ENCODE results near the gene GALNT9. TPM values are rescaled to one million over a fixed set of nuclear protein-coding genes. Genes with fewer than 3 reads are reported as not detected.
"Not testable (repeated sequence)": the region's sequence is repeated elsewhere in the genome, so short reads cannot be mapped to it uniquely, and the experiment has no call there.

The GALNT9 gene
- total RNA-seq, result 10 to 100 TPM in 1 of 8 experiments, 1 to 10 TPM in 3, under 1 TPM in 4; 0.40 to 23.8 (median 1.3) TPM

GRCh38 chr12:132329036-132329719 is at the start of gene GALNT9:
Gene GALNT9, minus strand, starts transcription at chr12:132329589. Its CDS starts 386 bp downstream, at chr12:132329203.
- Histone ChIP-seq H3K27ac (peak within 1 kb of the TSS in 1 of 2 donors; percentile 50), H3K4me3 (peak within 1 kb of the TSS; percentile 17 to 58 (median 36)), H3K4me1 (replicated peaks in 1 of 2) (peaks cover 0 to 21% of the 10 kb centered on the region in 2 donors)
- WGBS, 10 experiments, result 0% methylated on average over 1 of the region's 86 CpGs; no CpG with 5 or more reads in 9 of the 10 experiments
- peak in 6 of 8 experiments; percentile 71 to 83 (median 75) for ATAC-seq (replicated peaks in 6 of 8)
- in situ Hi-C loops (cut with MboI; ENCODE audit: low pct_unique_long_range_greater_than_20kb in 2 of 9, low sequenced_read_pairs in 9 of 9, unreplicated experiment in 9 of 9), result no loop called here

GRCh38 chr12:132379057-132379456 is 49.7 kb upstream of the GALNT9 start:
- H3K4me3 ChIP-seq, result peak overlapping the region in 2 of 5 donors; percentile 20
- 0 to 100% (median 30%) methylated on average over 1 to 5 of the region's 6 CpGs; no CpG with 5 or more reads in 2 of the 10 experiments for WGBS, 10 experiments
- in situ Hi-C loops (cut with MboI; ENCODE audit: low pct_unique_long_range_greater_than_20kb in 2 of 9, low sequenced_read_pairs in 9 of 9, unreplicated experiment in 9 of 9); ATAC-seq (replicated peaks in 6 of 8); H3K27ac ChIP-seq: not testable (repeated sequence)
- peaks cover 0 to 13% of the 10 kb centered on the region in 2 donors for H3K4me1 ChIP-seq (replicated peaks in 1 of 2)

- ATAC-seq (replicated peaks in 6 of 8), result no peak
- H3K27ac ChIP-seq, result no peak overlapping the region
- no peak overlapping the region for H3K4me3 ChIP-seq
- H3K4me1 ChIP-seq (replicated peaks in 1 of 2), result peaks cover 0 to 13% of the 10 kb centered on the region in 2 donors
- in situ Hi-C loops (cut with MboI; ENCODE audit: low pct_unique_long_range_greater_than_20kb in 2 of 9, low sequenced_read_pairs in 9 of 9, unreplicated experiment in 9 of 9), result no loop called here
- 6 to 51% (median 38%) methylated on average over 1 to 2 of the region's 2 CpGs; no CpG with 5 or more reads in 5 of the 10 experiments for WGBS, 10 experiments
Observed at GRCh38 chr12:132377147-132377546, 47.8 kb upstream of the GALNT9 start.

GRCh38 chr12:132376464-132376830 is 47.1 kb upstream of the GALNT9 start:
- ATAC-seq (replicated peaks in 6 of 8), result no peak
- 0 to 80% (median 40%) methylated on average over 1 to 6 of the region's 10 CpGs; no CpG with 5 or more reads in 5 of the 10 experiments for WGBS, 10 experiments
- Histone ChIP-seq H3K4me3 (no peak overlapping the region), H3K4me1 (replicated peaks in 1 of 2) (peaks cover 0 to 13% of the 10 kb centered on the region in 2 donors), H3K27ac (no peak overlapping the region)
- in situ Hi-C loops (cut with MboI; ENCODE audit: low pct_unique_long_range_greater_than_20kb in 2 of 9, low sequenced_read_pairs in 9 of 9, unreplicated experiment in 9 of 9), result no loop called here

DNA sequence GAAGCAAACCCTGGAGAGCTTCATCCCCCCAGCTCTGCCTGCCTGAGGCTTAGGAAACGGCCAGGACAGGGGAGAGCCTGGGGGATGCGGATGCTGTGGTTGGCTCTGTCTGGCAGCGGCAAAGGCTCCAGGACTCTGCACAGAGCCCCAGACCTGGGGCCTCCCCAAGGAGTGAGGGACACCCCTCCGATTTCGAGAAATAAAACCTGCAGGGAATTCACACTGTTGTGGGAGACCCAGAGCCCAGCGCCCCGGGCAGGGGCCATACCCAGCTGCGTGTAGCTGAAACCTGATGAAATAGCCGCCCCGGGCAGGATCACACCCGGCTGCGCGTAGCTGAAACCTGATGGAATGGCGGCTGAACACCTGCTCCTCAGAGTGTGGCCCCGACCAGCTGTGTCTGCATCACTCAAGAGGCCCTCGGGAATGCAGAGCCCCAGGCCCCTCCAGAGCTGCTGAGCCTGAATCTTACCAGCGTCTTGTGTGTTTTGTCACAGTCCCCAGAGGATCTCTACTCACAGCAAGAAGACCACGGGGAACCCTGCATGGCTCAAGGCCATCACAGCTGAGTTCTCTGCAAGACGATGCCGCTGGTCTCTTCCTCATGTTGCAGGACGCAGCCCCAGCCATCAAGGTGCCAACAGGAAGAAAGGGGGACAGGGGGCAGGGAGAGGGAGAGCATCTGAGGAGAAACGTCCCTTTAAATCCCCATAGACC is 46.5 kb upstream of the GALNT9 start:
- ATAC-seq (replicated peaks in 6 of 8), result peak in 3 of 8 experiments; percentile 18 to 69 (median 50)
- 0 to 30% (median 5%) methylated on average over 1 to 6 of the region's 22 CpGs; no CpG with 5 or more reads in 4 of the 10 experiments for WGBS, 10 experiments
- H3K4me3 ChIP-seq, result no peak overlapping the region
- peaks cover 0 to 13% of the 10 kb centered on the region in 2 donors for H3K4me1 ChIP-seq (replicated peaks in 1 of 2)
- peak overlapping the region in 1 of 2 donors; percentile 41 for H3K27ac ChIP-seq
- in situ Hi-C loops (cut with MboI; ENCODE audit: low pct_unique_long_range_greater_than_20kb in 2 of 9, low sequenced_read_pairs in 9 of 9, unreplicated experiment in 9 of 9), result no loop called here

DNA sequence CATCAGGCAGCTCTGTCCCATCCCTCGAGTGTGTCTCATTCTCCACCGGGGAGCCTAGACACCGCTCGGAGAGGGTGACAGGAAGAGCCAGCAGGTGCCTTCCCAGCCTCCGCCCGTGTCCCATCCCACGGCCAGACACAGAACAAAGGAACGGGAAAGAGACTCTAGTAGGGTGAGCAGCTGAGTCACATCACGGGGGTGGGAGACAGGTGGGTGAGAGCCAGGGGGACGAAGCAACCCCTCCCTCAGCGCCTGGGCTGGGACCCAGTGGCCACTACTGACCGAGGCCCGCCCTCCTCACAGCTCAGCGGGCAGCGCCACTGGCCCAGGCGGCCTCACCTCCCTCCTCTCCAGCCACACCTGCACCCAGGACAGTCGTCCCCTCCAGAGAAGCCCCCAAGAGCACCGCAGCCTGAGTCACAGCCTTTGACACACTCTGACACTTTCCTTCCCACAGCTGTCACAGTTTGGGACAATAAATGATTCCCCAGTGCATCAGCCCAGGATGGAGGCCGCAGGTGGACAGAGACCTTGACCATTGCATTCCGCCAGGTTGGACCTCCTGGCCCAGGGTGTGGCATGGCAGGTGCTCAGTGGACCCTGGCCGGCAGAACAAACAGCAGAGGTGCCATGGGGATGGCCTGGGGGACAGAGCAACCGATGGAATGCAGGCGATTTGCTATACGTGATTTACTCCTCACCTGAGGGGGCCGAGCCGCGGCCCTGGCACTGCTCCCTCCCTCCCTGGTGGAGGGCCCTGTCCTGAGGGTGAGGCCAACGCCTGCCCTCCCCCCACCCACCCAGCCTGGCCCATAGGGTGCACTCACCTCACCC is 45.4 kb upstream of the GALNT9 start:
- 8 to 42% (median 40%) methylated on average over 3 to 10 of the region's 28 CpGs; no CpG with 5 or more reads in 7 of the 10 experiments for WGBS, 10 experiments
- H3K4me1 ChIP-seq (replicated peaks in 1 of 2), result peaks cover 0 to 12% of the 10 kb centered on the region in 2 donors
- H3K4me3 ChIP-seq, result no peak overlapping the region
- H3K27ac ChIP-seq, result no peak overlapping the region
- no peak for ATAC-seq (replicated peaks in 6 of 8)
- in situ Hi-C loops (cut with MboI; ENCODE audit: low pct_unique_long_range_greater_than_20kb in 2 of 9, low sequenced_read_pairs in 9 of 9, unreplicated experiment in 9 of 9), result no loop called here

GRCh38 chr12:132373901-132374611 is 44.7 kb upstream of the GALNT9 start:
- Histone ChIP-seq H3K4me1 (replicated peaks in 1 of 2) (peaks cover 0 to 6% of the 10 kb centered on the region in 2 donors), H3K4me3 (no peak overlapping the region), H3K27ac (no peak overlapping the region)
- in situ Hi-C loops (cut with MboI; ENCODE audit: low pct_unique_long_range_greater_than_20kb in 2 of 9, low sequenced_read_pairs in 9 of 9, unreplicated experiment in 9 of 9), result no loop called here
- peak in 3 of 8 experiments; percentile 38 to 63 (median 51) for ATAC-seq (replicated peaks in 6 of 8)
- WGBS, 10 experiments, result 2 to 60% (median 18%) methylated on average over 1 to 10 of the region's 28 CpGs; no CpG with 5 or more reads in 2 of the 10 experiments

DNA sequence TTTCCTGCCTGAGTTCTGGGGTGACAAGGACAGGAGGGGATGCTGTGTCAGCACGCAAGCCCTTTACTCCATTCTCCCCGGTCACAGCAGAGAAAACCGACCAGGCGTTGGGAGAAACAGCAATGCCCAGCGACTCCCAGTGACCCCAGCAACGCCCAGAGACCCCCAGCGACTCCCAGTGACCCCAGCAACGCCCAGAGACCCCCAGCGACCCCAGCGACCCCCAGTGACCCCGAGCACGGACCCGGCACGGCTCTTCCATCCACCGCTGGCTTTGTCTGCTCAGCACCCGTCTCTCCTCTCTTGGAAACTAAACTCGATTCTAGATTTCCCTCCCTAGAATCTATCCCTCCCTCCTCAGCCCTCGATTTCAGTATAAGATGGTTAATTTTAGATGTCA is 38.5 kb upstream of the GALNT9 start:
- ATAC-seq (replicated peaks in 6 of 8), result no peak
- Histone ChIP-seq H3K4me1 (replicated peaks in 1 of 2) (peaks cover 11 to 13% of the 10 kb centered on the region in 2 donors), H3K4me3 (no peak overlapping the region), H3K27ac (no peak overlapping the region)
- in situ Hi-C loops (cut with MboI; ENCODE audit: low pct_unique_long_range_greater_than_20kb in 2 of 9, low sequenced_read_pairs in 9 of 9, unreplicated experiment in 9 of 9), result no loop called here
- WGBS, 10 experiments, result 0 to 100% (median 33%) methylated on average over 1 to 3 of the region's 18 CpGs; no CpG with 5 or more reads in 7 of the 10 experiments

GRCh38 chr12:132367071-132367851 is 37.9 kb upstream of the GALNT9 start:
- Histone ChIP-seq H3K4me3 (no peak overlapping the region), H3K4me1 (replicated peaks in 1 of 2) (peaks cover 11 to 13% of the 10 kb centered on the region in 2 donors), H3K27ac (no peak overlapping the region)
- in situ Hi-C loops (cut with MboI; ENCODE audit: low pct_unique_long_range_greater_than_20kb in 2 of 9, low sequenced_read_pairs in 9 of 9, unreplicated experiment in 9 of 9), result no loop called here
- ATAC-seq (replicated peaks in 6 of 8), result peak in 1 of 8 experiments; percentile 67
- 0 to 100% (median 79%) methylated on average over 1 to 18 of the region's 31 CpGs; no CpG with 5 or more reads in 2 of the 10 experiments for WGBS, 10 experiments

GRCh38 chr12:132366341-132366861 is 37.0 kb upstream of the GALNT9 start:
- Histone ChIP-seq H3K4me1 (replicated peaks in 1 of 2) (peaks cover 11 to 13% of the 10 kb centered on the region in 2 donors), H3K4me3 (no peak overlapping the region), H3K27ac (peak overlapping the region in 1 of 2 donors; percentile 56)
- WGBS, 10 experiments, result 30 to 80% (median 48%) methylated on average over 1 to 5 of the region's 17 CpGs; no CpG with 5 or more reads in 7 of the 10 experiments
- in situ Hi-C loops (cut with MboI; ENCODE audit: low pct_unique_long_range_greater_than_20kb in 2 of 9, low sequenced_read_pairs in 9 of 9, unreplicated experiment in 9 of 9), result no loop called here
- ATAC-seq (replicated peaks in 6 of 8), result peak in 5 of 8 experiments; percentile 97 to 99 (median 99)

DNA sequence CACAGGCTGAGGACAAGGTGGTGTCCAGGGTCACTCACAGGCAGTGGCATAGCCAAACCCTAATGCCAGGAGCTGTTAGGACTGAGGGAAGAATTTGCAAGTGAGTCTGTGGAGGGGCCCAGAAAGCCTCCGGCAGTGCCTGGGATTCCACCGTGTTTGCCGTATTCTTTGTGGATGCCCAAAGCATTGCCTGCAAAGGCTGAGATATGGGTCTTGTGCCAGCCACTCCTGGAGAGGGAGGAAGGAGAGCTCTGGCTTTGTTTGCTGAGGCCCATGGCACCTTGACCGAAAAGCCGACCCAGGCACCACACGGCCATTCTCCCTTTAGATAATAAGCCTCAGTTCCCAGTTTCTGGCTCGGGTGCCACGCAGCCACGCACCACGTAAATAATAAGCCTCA is 35.8 kb upstream of the GALNT9 start:
- H3K4me1 ChIP-seq (replicated peaks in 1 of 2), result peaks cover 13 to 16% of the 10 kb centered on the region in 2 donors
- no peak overlapping the region for H3K4me3 ChIP-seq
- ATAC-seq (replicated peaks in 6 of 8), result no peak
- in situ Hi-C loops (cut with MboI; ENCODE audit: low pct_unique_long_range_greater_than_20kb in 2 of 9, low sequenced_read_pairs in 9 of 9, unreplicated experiment in 9 of 9), result no loop called here
- whole genome bisulfite sequencing, 10 experiments, result 74 to 93% methylated on average over 3 to 9 of the region's 10 CpGs; no CpG with 5 or more reads in 8 of the 10 experiments
- no peak overlapping the region for H3K27ac ChIP-seq
